MM.1S (cell line): Measurements from ENCODE around the gene ANK2.

Experiments used
- DNase-seq: peaks from one replicate; pipeline ENCODE4 v3.0.0-alpha.2; 2015
- H2AFZ ChIP-seq: fragments of 300-600 bp; sonication (generic); 2 replicates; pipeline ENCODE4 v1.6.0; 2016; ENCODE audit warnings: antibody characterized with exemption, low read length
- H3F3A ChIP-seq: fragments of 300-600 bp; sonication (generic); 2 replicates; pipeline ENCODE4 v1.6.1; 2016; ENCODE audit warnings: mild to moderate bottlenecking, antibody characterized with exemption, low read length, moderate library complexity, mixed read lengths; ENCODE audit not compliant: insufficient read depth
- H3K27ac ChIP-seq: fragments of 300-600 bp; sonication (generic); 2 replicates; pipeline ENCODE4 v1.5.1; 2016; ENCODE audit warnings: mild to moderate bottlenecking, low read length
- H3K27me3 ChIP-seq: fragments of 300-600 bp; sonication (generic); replicated peaks from 2 replicates; pipeline ENCODE4 v1.6.0; 2016; ENCODE audit warnings: low read length; ENCODE audit not compliant: insufficient read depth
- H3K36me3 ChIP-seq: fragments of 300-600 bp; sonication (generic); replicated peaks from 2 replicates; pipeline ENCODE4 v1.6.1; 2016; ENCODE audit warnings: mild to moderate bottlenecking, low read length, mixed read lengths; ENCODE audit not compliant: insufficient read depth
- H3K4me1 ChIP-seq: fragments of 300-600 bp; sonication (generic); 2 replicates; pipeline ENCODE4 v1.6.1; 2016; ENCODE audit warnings: low read length, mixed read lengths
- H3K4me2 ChIP-seq: fragments of 300-600 bp; sonication (generic); 2 replicates; pipeline ENCODE4 v1.6.0; 2016; ENCODE audit warnings: low read depth, low read length
- H3K4me3 ChIP-seq: fragments of 300-600 bp; sonication (generic); 2 replicates; pipeline ENCODE4 v1.5.1; 2016; ENCODE audit warnings: low read length, mixed read lengths
- H3K79me2 ChIP-seq: fragments of 300-600 bp; sonication (generic); 2 replicates; pipeline ENCODE4 v1.6.1; 2016; ENCODE audit warnings: mixed run types, low read length, mixed read lengths
- H3K9ac ChIP-seq: fragments of 300-600 bp; sonication (generic); 2 replicates; pipeline ENCODE4 v1.6.1; 2016; ENCODE audit warnings: low read length, mixed read lengths
- H3K9me2 ChIP-seq: fragments of 300-600 bp; sonication (generic); replicated peaks from 2 replicates; pipeline ENCODE4 v1.6.1; 2016; ENCODE audit warnings: mild to moderate bottlenecking, low read length, mixed read lengths; ENCODE audit not compliant: insufficient read depth
- H3K9me3 ChIP-seq: fragments of 300-600 bp; sonication (generic); replicated peaks from 2 replicates; pipeline ENCODE4 v1.6.1; 2016; ENCODE audit warnings: mild to moderate bottlenecking, low read length, mixed read lengths; ENCODE audit not compliant: insufficient read depth
- H4K20me1 ChIP-seq: fragments of 300-600 bp; sonication (generic); 2 replicates; pipeline ENCODE4 v1.6.1; 2016; ENCODE audit warnings: mild to moderate bottlenecking, low read length, moderate library complexity, mixed read lengths; ENCODE audit not compliant: insufficient read depth
- CTCF ChIP-seq: fragments of 300-600 bp; sonication (generic); IDR thresholded peaks from 2 replicates; pipeline ENCODE4 v1.5.1; 2016; ENCODE audit warnings: antibody characterized with exemption, low read length, mixed read lengths
- EZH2 ChIP-seq: fragments of 300-600 bp; sonication (generic); optimal IDR thresholded peaks from 2 replicates; pipeline ENCODE3; 2017; ENCODE audit warnings: low read depth, mild to moderate bottlenecking, antibody characterized with exemption, low read length, mixed read lengths
- EZH2phosphoT487 ChIP-seq: fragments of 300-600 bp; sonication (generic); IDR thresholded peaks from 2 replicates; pipeline ENCODE4 v1.6.1; 2018; ENCODE audit warnings: antibody characterized with exemption, low read length

The ANK2 gene

GRCh38 chr4:113170115-113170804 lies 120.8 kb downstream of the ANK2 start:
- H3K27me3 ChIP-seq: no peaks in the 10 kb centered on the region
- no peak overlapping the region for H3K4me3 ChIP-seq
- no peak for DNase-seq
- no peaks in the 10 kb centered on the region for H3F3A ChIP-seq
- no peaks in the 10 kb centered on the region for H3K4me1 ChIP-seq
- no peaks in the 10 kb centered on the region for H3K36me3 ChIP-seq
- TF ChIP-seq CTCF (no peak), EZH2phosphoT487 (no peak), EZH2 (no peak)
- H3K79me2 ChIP-seq: no peaks in the 10 kb centered on the region
- H3K4me2 ChIP-seq: no peak overlapping the region
- no peaks in the 10 kb centered on the region for H3K9me3 ChIP-seq
- H2AFZ ChIP-seq: no peak overlapping the region
- H3K9ac ChIP-seq: no peak overlapping the region
- no peaks in the 10 kb centered on the region for H4K20me1 ChIP-seq
- no peaks in the 10 kb centered on the region for H3K9me2 ChIP-seq
- no peak overlapping the region for H3K27ac ChIP-seq

GRCh38 chr4:113170805-113171468 lies 121.5 kb downstream of the ANK2 start:
- H3K9me3 ChIP-seq: no peaks in the 10 kb centered on the region
- H3K9me2 ChIP-seq: no peaks in the 10 kb centered on the region
- H3K4me3 ChIP-seq: no peak overlapping the region
- no peak overlapping the region for H2AFZ ChIP-seq
- no peak for TF ChIP-seq EZH2
- TF ChIP-seq EZH2phosphoT487: no peak
- no peak for TF ChIP-seq CTCF
- H3K27ac ChIP-seq: no peak overlapping the region
- no peak overlapping the region for H3K4me2 ChIP-seq
- no peaks in the 10 kb centered on the region for H3K27me3 ChIP-seq
- no peak overlapping the region for H3K9ac ChIP-seq
- H3F3A ChIP-seq: no peaks in the 10 kb centered on the region
- H3K4me1 ChIP-seq: no peaks in the 10 kb centered on the region
- H4K20me1 ChIP-seq: no peaks in the 10 kb centered on the region
- no peaks in the 10 kb centered on the region for H3K79me2 ChIP-seq
- H3K36me3 ChIP-seq: no peaks in the 10 kb centered on the region
- no peak for DNase-seq

- Histone ChIP-seq H3K9me2 (no peaks in the 10 kb centered on the region), H3K4me2 (no peak overlapping the region), H2AFZ (no peak overlapping the region), H3K9ac (no peak overlapping the region), H4K20me1 (no peaks in the 10 kb centered on the region), H3K27ac (no peak overlapping the region), H3K27me3 (no peaks in the 10 kb centered on the region), H3K4me1 (no peaks in the 10 kb centered on the region), H3F3A (no peaks in the 10 kb centered on the region), H3K4me3 (no peak overlapping the region), H3K9me3 (no peaks in the 10 kb centered on the region), H3K79me2 (no peaks in the 10 kb centered on the region), H3K36me3 (no peaks in the 10 kb centered on the region)
- TF ChIP-seq EZH2phosphoT487 (no peak), EZH2 (no peak), CTCF (no peak)
- DNase-seq: no peak
Measured at GRCh38 chr4:113173126-113173792, 123.8 kb downstream of the ANK2 start.
